ENCODE results near the gene RNLS.
"Not testable (repeated sequence)": the region's sequence is repeated elsewhere in the genome, so short reads cannot be mapped to it uniquely, and the experiment has no call there.

The RNLS gene

GRCh38 chr10:88493691-88494483, 89.2 kb downstream of the RNLS start:
- Mint-ChIP-seq H3K4me3 (no peak overlapping the region), H3K9me3 (no peaks in the 10 kb centered on the region), H3K4me1 (peaks cover 7% of the 10 kb centered on the region), H3K27me3 (ENCODE audit: low read depth, poor library complexity) (no peaks in the 10 kb centered on the region), H3K27ac (no peak overlapping the region), H3K36me3 (ENCODE audit: low read depth) (no peaks in the 10 kb centered on the region)
- no peak for DNase-seq
- TF ChIP-seq, protein P1, sequence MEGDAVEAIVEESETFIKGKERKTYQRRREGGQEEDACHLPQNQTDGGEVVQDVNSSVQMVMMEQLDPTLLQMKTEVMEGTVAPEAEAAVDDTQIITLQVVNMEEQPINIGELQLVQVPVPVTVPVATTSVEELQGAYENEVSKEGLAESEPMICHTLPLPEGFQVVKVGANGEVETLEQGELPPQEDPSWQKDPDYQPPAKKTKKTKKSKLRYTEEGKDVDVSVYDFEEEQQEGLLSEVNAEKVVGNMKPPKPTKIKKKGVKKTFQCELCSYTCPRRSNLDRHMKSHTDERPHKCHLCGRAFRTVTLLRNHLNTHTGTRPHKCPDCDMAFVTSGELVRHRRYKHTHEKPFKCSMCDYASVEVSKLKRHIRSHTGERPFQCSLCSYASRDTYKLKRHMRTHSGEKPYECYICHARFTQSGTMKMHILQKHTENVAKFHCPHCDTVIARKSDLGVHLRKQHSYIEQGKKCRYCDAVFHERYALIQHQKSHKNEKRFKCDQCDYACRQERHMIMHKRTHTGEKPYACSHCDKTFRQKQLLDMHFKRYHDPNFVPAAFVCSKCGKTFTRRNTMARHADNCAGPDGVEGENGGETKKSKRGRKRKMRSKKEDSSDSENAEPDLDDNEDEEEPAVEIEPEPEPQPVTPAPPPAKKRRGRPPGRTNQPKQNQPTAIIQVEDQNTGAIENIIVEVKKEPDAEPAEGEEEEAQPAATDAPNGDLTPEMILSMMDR (IDR thresholded peaks at IDR 0.05) = no peak

DNA sequence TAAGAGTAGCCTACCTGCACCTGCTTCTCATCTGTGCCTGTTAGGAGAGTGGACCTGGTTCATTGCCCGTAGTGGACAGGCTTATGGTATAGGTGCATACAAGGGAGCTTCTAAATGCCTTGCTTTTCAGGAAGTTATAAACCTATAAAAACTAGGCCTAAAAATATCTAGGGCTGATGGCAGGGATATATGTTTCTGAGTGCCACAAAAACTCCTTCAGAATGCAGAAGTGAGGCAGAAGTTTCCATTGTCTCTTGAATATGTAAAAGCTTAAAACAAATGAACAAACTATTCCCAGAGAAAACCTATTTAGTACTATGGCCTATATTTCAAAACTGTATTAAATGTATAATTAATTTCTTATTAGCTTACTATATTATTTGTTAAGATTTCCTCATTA, 91.8 kb downstream of the RNLS start:
- no peaks in the 10 kb centered on the region for H3K27me3 Mint-ChIP-seq (ENCODE audit: low read depth, poor library complexity)
- no peaks in the 10 kb centered on the region for H3K9me3 Mint-ChIP-seq
- TF ChIP-seq, protein P1 (IDR thresholded peaks at IDR 0.05) = no peak
- no peaks in the 10 kb centered on the region for H3K36me3 Mint-ChIP-seq (ENCODE audit: low read depth)
- H3K4me1 Mint-ChIP-seq = peaks cover 7% of the 10 kb centered on the region
- no peak for DNase-seq
- no peak overlapping the region for H3K4me3 Mint-ChIP-seq
- no peak overlapping the region for H3K27ac Mint-ChIP-seq

GRCh38 chr10:88490231-88490980, 92.7 kb downstream of the RNLS start:
- no peaks in the 10 kb centered on the region for H3K36me3 Mint-ChIP-seq (ENCODE audit: low read depth)
- no peaks in the 10 kb centered on the region for H3K27me3 Mint-ChIP-seq (ENCODE audit: low read depth, poor library complexity)
- peaks cover 7% of the 10 kb centered on the region for H3K4me1 Mint-ChIP-seq
- no peak overlapping the region for H3K27ac Mint-ChIP-seq
- no peak overlapping the region for H3K4me3 Mint-ChIP-seq
- no peaks in the 10 kb centered on the region for H3K9me3 Mint-ChIP-seq
- TF ChIP-seq, protein P1 (IDR thresholded peaks at IDR 0.05) = no peak
- DNase-seq = no peak

- no peak for DNase-seq
- TF ChIP-seq, protein P1 (IDR thresholded peaks at IDR 0.05) = no peak
- H3K9me3 Mint-ChIP-seq = no peaks in the 10 kb centered on the region
- H3K4me1 Mint-ChIP-seq = peaks cover 7% of the 10 kb centered on the region
- H3K4me3 Mint-ChIP-seq = no peak overlapping the region
- H3K27ac Mint-ChIP-seq = no peak overlapping the region
- no peaks in the 10 kb centered on the region for H3K36me3 Mint-ChIP-seq (ENCODE audit: low read depth)
- H3K27me3 Mint-ChIP-seq (ENCODE audit: low read depth, poor library complexity) = no peaks in the 10 kb centered on the region
These were observed 94.0 kb downstream of the RNLS start for GRCh38 chr10:88489107-88489506.

- DNase-seq; H3K4me1 Mint-ChIP-seq; H3K4me3 Mint-ChIP-seq; H3K9me3 Mint-ChIP-seq; H3K27ac Mint-ChIP-seq; H3K27me3 Mint-ChIP-seq (ENCODE audit: low read depth, poor library complexity); H3K36me3 Mint-ChIP-seq (ENCODE audit: low read depth): not testable (repeated sequence)
These were observed 96.3 kb downstream of the RNLS start for GRCh38 chr10:88486816-88487215.

DNA sequence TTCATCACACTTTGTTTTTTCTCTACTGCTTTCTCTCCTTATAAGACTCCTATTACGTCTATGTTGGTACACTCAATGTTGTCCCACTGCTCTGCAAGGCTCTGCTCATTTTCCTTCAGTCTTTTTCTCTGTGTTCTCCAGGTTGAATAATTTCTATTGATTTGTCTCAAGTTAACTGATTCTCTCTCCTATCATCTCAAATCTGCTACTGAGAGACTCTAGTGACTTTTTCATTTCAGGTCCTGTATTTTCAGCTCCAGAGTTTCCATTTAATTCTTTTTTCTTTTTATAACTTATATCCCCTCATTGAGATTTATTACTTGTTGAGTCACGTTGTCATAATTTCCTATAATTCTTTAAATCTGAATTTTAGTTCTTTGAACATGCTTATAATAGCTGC, 100.9 kb downstream of the RNLS start:
- no peaks in the 10 kb centered on the region for H3K4me1 Mint-ChIP-seq
- H3K27me3 Mint-ChIP-seq (ENCODE audit: low read depth, poor library complexity) = no peaks in the 10 kb centered on the region
- no peak overlapping the region for H3K4me3 Mint-ChIP-seq
- no peaks in the 10 kb centered on the region for H3K36me3 Mint-ChIP-seq (ENCODE audit: low read depth)
- no peak for DNase-seq
- no peak overlapping the region for H3K27ac Mint-ChIP-seq
- TF ChIP-seq, protein P1 (IDR thresholded peaks at IDR 0.05) = no peak
- H3K9me3 Mint-ChIP-seq = peaks cover 5% of the 10 kb centered on the region

Measured in nephron progenitor cell (in vitro differentiated cells).